HG03064 (cell line): ENCODE results near the gene KASH5.

Source experiments
- ATAC-seq: cut with Tn5 transposase; IDR thresholded peaks from one replicate; pipeline ENCODE4 v1.9.1; 2021; ENCODE audit warnings: low read depth; ENCODE audit not compliant: unreplicated experiment

Gene KASH5

DNA sequence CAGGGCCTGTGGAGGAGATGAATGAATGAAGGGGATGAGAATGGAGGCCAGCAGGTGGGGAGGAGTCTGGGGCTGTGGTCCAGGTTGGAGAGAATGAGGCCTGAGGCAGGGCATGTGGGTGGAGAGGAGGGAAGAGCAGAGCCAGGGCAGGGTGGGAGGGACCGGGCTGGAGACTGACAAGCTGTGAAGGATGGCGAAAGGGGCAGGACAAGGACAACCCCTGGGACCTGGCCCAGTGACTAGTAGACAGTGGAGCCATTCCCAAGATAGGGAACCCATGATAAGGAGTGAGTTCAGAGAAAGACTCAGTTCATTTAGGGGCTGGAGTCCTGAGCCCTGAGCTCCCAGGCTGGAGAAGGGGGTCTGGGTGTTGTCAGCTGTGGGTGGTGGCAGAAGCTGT lies 32.2 kb downstream of the KASH5 start:
- no peak for ATAC-seq

DNA sequence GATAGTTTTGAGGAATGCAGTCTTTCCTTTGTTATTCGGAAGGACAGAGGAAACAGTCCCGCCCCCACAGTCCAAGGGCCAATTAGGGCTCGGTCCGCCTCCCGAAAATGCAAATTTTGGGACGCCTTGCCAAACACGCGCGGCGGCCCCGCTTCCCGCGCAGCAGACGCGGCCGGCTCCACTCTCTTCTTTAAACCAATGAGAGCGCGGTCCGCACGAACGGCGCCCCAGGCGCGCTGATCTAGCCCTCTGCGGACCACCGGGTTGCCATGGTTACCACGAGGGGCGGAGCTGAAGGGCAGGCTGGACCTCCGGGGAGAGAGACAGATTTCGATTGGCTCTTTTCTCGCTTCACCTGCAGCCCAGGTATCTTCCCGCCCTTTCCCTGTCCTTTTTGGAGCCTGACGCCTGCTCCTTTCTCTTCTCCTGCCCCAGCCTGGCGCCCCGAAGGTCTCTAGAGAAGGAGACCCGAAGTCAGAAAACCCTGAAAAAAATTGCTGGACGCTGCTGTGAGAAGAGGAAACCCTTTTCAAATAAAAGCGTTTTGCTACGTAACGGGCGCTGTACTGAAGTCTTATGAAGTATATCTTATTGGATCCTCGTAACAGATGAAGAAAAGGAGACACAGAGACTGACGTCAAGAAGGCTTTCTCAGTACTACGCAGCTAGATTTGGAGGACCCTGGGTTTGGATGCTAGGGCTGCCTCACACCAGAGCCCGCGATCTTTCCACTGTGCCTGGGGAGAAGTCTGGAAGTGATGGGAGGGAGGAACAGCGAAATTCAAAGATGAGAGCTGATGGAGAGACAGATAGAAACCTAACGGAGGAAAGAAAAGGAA lies 33.2 kb downstream of the KASH5 start:
- no peak for ATAC-seq

DNA sequence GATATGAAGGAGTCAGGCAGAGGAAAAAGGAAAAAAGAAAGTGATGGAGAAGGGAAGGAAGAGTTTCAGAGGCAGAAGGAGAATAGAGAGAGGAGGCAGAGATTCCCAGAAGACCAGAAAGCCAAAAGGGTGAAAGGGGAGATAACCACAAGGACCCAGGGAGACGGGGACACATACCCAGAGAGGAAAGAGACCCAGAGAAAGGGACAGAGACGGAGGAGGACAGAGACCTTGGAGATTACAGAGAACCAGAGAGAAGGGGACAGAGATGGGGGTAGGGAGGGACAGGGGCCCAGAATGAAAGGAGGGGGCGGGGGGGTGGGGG lies 33.8 kb downstream of the KASH5 start:
- no peak for ATAC-seq

- ATAC-seq: no peak
Observed at GRCh38 chr19:49422407-49423070, 34.5 kb downstream of the KASH5 start.

DNA sequence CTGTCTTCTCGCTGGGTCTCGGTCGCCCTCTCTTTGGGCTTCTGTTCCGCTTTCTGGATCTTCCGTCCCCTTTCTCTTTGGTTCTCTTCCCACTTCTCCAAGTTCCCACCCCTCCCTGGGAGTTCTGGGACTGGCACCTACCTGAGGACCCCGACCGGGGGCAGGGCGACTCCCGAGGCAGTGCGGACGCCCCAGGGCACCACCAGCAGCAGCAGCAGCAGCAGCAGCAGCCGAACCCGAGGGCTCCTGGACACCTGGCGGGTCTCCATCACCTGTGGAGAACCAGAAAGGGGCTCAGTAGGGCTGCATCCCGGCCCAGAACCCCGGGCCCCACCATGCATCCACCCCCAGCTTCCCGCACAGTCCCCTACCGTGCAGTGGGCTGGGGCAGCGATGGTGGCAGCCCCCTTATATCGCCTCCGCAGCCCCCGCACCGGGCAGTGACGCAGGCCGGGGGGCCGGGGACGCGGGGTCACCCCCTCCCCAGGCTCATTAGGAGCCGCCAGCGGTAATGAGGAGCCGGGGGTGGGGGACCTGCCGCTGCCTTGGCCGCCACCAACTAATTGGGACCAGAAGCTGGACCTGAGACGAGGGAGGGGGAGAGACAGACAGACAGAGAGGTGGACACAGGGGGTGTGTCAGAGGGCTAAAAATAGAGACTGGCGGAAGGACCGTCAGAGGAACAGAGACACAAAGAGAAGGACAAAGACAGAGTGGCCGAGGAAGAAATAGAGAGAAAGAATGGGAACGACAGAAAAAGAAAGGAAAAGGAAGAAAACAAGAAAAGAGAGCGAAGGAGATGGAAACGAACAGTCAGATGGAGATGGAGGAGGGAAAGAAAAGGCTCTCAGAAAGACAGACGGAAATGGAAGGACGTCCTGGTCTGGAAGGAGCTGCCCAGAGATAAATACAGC lies 35.3 kb downstream of the KASH5 start, which contains the start of gene PTH2:
Gene PTH2, minus strand, starts transcription at position 371 of the 914 bp plus-strand sequence. Its CDS starts 102 bp downstream, at position 269.
- ATAC-seq: no peak

DNA sequence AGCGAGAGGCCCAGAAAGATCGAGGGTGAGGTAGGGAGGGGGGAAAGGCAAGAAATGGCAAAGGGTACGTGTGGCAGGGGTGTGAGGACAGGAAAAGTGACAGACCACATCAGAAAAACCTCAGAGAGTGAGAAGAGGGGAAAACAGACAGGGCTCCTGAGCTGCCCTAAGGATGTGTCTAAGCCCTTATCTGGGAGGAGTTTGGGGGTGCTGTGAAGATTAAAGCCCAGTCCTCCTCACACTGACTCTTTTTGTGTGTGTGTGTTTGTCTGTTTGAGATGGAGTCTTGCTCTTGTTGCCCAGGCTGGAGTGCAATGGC lies 35.9 kb downstream of the KASH5 start:
- no peak for ATAC-seq

DNA sequence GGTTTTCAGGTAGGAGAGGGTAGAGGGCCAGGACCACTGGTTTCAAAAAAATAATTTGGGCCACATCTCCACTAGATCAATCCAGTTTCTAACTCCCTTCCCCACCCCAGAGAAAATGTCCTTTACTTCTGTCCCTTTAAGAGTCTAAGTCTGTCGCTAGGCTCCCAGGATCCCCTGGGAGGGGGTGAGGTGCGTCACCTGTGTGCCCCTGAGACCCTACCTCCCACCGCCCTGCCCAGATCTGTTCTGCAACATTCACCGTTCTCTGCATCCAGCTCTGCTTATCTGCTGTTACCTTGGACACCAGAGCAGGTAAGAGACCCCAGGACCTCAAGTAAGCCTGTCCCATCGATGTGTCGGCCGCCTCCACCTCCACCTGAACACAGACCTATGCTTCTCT lies 37.1 kb downstream of the KASH5 start, which contains the start of gene GFY:
Gene GFY, plus strand, starts transcription at position 211 of the 400 bp plus-strand sequence. CDS start 1,043 bp downstream, outside the sequence.
- ATAC-seq: no peak

DNA sequence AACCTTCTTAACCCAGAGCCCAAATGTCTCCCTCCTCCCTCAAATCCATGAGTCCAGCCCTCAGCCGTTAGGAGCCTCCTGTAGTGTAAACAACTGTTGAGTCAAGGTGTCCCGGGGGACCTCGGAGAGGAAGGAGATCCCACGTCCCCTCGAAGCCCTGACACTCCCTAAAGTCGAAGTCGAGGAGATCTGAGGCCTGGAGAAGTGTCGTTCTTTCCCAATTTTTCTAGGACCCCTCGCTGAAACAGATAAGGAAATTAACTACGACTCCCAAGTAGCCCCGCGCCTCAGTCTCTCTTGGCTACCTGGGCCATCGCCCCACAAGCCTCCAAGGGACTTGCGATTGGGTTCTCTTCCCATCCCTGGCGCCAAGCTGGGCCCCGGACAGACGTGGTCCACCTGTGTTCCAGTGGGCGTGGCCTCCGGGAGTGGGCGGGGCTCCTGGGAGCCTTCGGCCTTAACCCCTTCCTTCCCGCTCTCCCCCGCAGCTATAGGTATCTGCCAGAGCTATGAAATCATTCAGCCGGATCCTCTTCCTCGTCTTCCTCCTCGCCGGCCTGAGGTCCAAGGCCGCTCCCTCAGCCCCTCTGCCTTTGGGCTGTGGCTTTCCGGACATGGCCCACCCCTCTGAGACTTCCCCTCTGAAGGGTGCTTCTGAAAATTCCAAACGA lies 38.0 kb downstream of the KASH5 start:
- ATAC-seq: no peak

DNA sequence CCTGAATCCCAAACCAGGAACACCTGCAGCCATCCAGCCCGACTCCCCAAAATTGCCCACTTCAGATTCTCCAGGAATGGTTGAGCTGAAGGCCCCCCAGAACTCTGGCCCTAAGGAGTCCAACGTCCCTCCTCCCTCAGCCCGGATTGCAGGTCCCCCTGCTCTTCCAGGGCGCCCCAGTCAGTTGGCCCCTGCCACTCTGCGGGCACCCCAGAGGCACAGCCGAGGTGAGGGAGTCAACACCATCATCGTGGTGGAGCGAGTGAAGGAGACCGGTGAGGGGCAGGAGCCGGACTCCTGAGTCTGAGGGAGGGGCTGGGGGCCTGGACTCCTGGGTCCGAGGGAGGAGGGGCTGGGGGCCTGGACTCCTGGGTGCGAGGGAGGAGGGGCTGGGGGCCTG lies 39.3 kb downstream of the KASH5 start:
- ATAC-seq: no peak

GRCh38 chr19:49427855-49428546 lies 40.0 kb downstream of the KASH5 start:
- ATAC-seq: no peak

- ATAC-seq: no peak
Observed at GRCh38 chr19:49428547-49429451, 40.8 kb downstream of the KASH5 start.

DNA sequence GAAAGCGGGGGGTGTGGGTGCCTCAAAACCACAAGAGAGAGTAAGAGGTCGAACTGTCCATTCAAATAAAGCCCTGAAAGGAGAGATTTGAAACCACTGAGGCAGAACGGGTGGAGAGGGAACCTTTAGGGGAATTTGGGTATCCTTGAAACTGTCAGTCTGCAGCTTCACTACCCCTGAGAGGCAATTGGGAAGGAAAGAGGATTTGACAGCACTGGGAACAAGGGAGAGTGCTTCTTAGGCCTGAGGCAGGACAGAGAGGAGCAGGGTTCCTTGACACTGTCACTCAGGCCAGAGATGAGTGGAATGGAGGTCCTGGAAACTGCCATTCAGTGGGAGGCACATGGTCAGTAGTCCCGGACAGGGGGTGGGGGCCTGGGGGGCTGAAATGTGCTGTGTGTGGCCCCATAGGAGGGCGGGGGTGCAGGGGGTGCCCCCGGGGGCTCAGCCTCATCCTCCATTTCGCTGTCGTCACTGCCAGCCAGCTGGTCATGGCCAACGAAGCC lies 42.2 kb downstream of the KASH5 start:
- no peak for ATAC-seq

GRCh38 chr19:49430678-49431329 lies 42.8 kb downstream of the KASH5 start:
- ATAC-seq: no peak

- no peak for ATAC-seq
Observed at GRCh38 chr19:49431330-49431749, 43.3 kb downstream of the KASH5 start.

DNA sequence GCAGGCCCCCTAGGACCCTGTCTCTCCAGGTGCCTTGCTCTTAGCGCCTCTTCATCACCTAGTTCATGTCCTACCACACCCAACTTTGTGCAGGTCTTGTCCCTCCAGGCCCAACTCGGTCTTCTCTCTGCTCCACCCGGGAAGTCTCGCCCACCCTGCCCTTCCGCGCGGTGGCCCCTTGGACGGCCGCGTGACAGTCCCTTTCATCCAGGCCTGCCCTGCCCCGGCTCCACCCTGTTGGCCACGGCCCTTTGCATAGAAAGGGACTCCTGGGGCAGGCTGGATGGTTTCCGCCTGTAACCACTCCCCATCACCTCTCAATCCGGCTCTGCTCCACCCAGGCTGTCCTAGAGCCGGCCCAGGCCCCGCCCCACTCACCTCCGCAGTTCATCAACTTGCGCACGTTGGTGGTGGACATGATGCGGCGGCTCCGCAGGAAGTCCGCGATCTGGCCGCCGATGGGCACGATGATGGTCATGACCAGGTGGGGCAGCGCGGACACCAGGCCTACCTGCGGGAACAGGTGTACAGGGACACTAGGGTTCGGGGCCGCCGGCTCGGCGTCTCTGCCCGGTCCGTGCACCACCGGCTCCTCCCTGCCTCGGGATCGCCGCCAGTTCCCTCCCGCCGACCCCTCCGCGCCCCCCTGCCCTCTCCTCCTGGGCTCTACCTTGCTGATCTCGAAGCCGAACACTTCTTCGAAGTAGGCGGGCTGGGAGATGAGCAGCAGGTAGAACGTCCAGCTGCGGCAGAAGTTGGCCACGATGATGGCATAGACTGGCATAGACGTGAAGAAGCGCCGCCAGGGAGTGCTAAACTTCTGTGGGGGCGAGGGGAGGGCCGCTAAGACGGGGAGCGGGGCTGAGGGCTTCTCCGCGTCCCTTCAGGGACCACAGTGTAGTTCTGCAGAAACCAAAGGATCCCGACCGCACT lies 44.4 kb downstream of the KASH5 start:
- no peak for ATAC-seq

GRCh38 chr19:49433240-49433901 lies 45.3 kb downstream of the KASH5 start:
- no peak for ATAC-seq
